GM08714 (cell line): ENCODE results near the gene GSE1.

Experiments
- H3K4me3 ChIP-seq: fragments of 200-500 bp; sonication (Bioruptor generic); 2 replicates; pipeline ENCODE4 v1.5.1; 2014; ENCODE audit warnings: mild to moderate bottlenecking, low read length, inconsistent platforms
- ZNF274 ChIP-seq: IDR thresholded peaks from 2 replicates; pipeline ENCODE4 v1.6.1; 2012; ENCODE audit warnings: mild to moderate bottlenecking, low read depth, low read length

Gene GSE1

GRCh38 chr16:85611444-85612190 is 1.5 kb upstream of the GSE1 start:
- H3K4me3 ChIP-seq: peak overlapping the region; percentile 45; the same call in 1 of the 2 replicates
- TF ChIP-seq ZNF274: no peak

- TF ChIP-seq ZNF274: no peak
- H3K4me3 ChIP-seq: peak overlapping the region; percentile 69; the same call in 1 of the 2 replicates
Measured at GRCh38 chr16:85612191-85612800, 826 bp upstream of the GSE1 start.

GRCh38 chr16:85613604-85614337 is 649 bp downstream of the GSE1 start:
- TF ChIP-seq ZNF274: no peak
- H3K4me3 ChIP-seq: peak overlapping the region; percentile 69

- peak overlapping the region; percentile 69 for H3K4me3 ChIP-seq
- no peak for TF ChIP-seq ZNF274
Measured at GRCh38 chr16:85614338-85615013, 1.4 kb downstream of the GSE1 start.

GRCh38 chr16:85615014-85615851 is 2.1 kb downstream of the GSE1 start:
- no peak for TF ChIP-seq ZNF274
- H3K4me3 ChIP-seq: peak overlapping the region; percentile 69

GRCh38 chr16:85615852-85616606 is 2.9 kb downstream of the GSE1 start:
- TF ChIP-seq ZNF274: no peak
- peak overlapping the region; percentile 36; the same call in 1 of the 2 replicates for H3K4me3 ChIP-seq

- H3K4me3 ChIP-seq: peak overlapping the region; percentile 36; the same call in 1 of the 2 replicates
- TF ChIP-seq ZNF274: no peak
Measured at GRCh38 chr16:85616607-85617321, 3.6 kb downstream of the GSE1 start.

- H3K4me3 ChIP-seq: no peak overlapping the region
Measured at GRCh38 chr16:85617948-85618347, 4.8 kb downstream of the GSE1 start.

GRCh38 chr16:85618521-85618920 is 5.4 kb downstream of the GSE1 start:
- no peak overlapping the region for H3K4me3 ChIP-seq
- no peak for TF ChIP-seq ZNF274

More at GRCh38 chr16:85617948-85618347, 4.8 kb downstream of the GSE1 start:
- no peak for TF ChIP-seq ZNF274

- no peak for TF ChIP-seq ZNF274
Measured at GRCh38 chr16:85619101-85619891, 6.2 kb downstream of the GSE1 start.

GRCh38 chr16:85620374-85620773 is 7.3 kb downstream of the GSE1 start:
- no peak overlapping the region for H3K4me3 ChIP-seq
- TF ChIP-seq ZNF274: no peak

More at GRCh38 chr16:85619101-85619891, 6.2 kb downstream of the GSE1 start:
- no peak overlapping the region for H3K4me3 ChIP-seq
